ENCODE results near the gene SERF1B.
"Not testable (repeated sequence)": the region's sequence is repeated elsewhere in the genome, so short reads cannot be mapped to it uniquely, and the experiment has no call there.

Gene SERF1B

DNA sequence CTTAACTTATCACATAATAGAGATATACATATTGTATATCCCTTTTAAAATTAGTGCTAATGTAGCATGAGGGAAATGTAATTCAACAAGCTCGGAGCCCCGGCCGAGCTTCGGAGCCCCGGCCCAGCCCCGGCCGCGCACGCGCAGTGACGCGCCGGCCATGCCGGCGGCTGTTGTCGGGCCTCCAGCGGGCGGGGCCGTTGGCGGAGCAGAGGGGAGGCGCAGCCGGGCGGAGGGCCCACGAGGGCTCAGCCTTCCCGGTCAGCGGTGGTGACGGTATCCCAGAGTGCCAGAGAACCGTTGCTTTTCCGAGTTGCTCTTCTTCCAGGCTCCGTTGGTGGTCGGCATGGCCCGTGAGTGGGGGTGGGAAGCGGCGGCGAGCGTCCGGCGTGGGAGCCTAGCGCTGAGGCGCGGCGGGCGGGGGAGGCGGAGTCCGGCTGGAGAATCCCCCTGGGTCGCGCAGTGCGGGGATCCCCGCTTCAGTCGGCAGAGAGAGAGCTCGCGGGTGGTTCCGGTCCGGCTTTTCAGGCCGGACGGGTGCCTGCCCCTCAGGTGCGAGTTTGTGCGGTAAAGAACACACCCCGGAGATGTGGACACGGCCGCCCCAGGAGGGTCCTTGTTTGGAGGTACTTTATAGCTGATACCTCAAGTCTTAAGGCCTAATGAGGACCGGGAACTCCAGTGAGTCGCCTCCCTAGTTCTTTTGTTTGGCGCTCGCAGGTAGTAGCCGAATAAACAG is at the start of gene SERF1B:
Gene SERF1B, plus strand, starts transcription at position 146 of the 739 bp plus-strand sequence. Its CDS starts 201 bp downstream, at position 347.
- H3K9me3 ChIP-seq (ENCODE audit: control insufficient read depth, insufficient read depth, low read length); H3K36me3 ChIP-seq (ENCODE audit: insufficient read depth, low read length); H3K9ac ChIP-seq (ENCODE audit: low read depth, low read length); H3K4me1 ChIP-seq (ENCODE audit: insufficient read depth, low read length): not testable (repeated sequence)

DNA sequence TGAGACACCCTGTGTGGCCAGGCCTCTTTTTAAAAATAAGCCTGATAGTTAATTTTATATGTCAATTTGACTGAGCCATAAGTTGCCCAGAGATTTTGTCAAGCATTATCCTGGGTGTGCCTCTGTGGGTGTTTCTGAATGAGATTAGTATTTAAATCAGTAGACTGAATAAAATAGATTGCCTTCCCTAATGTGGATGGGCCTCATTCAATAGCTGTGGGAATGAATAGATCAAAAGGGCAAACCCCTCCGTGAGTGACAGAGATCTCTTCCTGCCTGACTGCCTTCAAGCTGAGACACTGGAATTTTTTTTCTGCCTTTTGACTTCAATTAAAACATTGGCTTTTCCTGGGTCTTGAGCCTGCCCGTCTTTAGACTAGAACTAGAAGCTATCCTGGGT is 33.3 kb upstream of the SERF1B start:
- H3K4me1 ChIP-seq (ENCODE audit: insufficient read depth, low read length); H3K9ac ChIP-seq (ENCODE audit: low read depth, low read length); H3K36me3 ChIP-seq (ENCODE audit: insufficient read depth, low read length); H3K9me3 ChIP-seq (ENCODE audit: control insufficient read depth, insufficient read depth, low read length): not testable (repeated sequence)

DNA sequence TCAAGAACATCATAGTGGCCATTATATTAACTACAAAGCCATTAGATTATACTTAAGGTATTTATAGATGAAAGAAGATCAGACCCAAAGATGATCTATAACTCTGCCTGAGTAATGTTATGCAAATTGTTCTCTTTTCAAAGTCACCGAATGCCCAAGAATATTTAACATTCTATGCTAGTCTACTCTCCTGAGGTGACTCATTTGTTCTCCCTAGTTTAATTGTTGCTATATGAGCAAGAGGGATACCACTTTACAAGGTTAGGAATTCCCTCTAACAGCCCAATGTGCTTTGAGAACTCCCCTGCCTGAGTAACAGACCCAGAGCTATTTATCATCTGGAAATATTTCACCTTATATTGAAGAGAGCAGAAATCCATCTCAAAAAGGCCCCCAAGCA is 29.5 kb upstream of the SERF1B start:
- H3K9ac ChIP-seq (ENCODE audit: low read depth, low read length); H3K36me3 ChIP-seq (ENCODE audit: insufficient read depth, low read length): not testable (repeated sequence)

DNA sequence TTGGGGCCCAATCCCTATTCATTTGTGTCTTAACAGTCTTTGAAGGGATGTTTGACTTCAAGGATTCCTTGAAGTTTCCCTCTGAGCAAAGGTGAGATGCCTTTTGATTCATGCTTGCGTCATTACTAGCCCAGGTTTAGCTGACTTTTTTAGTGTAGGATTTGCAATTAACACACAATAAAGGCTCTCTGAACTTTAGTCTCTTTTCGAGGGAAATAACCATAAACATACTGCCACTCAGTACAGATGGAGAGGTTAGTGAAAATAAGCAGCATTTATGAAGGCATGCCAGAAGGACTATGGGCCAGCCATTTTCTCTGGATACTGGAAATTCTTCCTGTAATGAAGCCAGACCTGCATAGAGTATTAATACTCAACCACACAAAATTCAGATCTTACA is 4.4 kb upstream of the SERF1B start:
- not testable (repeated sequence) for H3K36me3 ChIP-seq (ENCODE audit: insufficient read depth, low read length); H3K9ac ChIP-seq (ENCODE audit: low read depth, low read length); H3K4me1 ChIP-seq (ENCODE audit: insufficient read depth, low read length); H3K9me3 ChIP-seq (ENCODE audit: control insufficient read depth, insufficient read depth, low read length)

More for the DNA sequence above, 29.5 kb upstream of the SERF1B start:
- H3K9me3 ChIP-seq (ENCODE audit: control insufficient read depth, insufficient read depth, low read length); H3K4me1 ChIP-seq (ENCODE audit: insufficient read depth, low read length): not testable (repeated sequence)

DNA sequence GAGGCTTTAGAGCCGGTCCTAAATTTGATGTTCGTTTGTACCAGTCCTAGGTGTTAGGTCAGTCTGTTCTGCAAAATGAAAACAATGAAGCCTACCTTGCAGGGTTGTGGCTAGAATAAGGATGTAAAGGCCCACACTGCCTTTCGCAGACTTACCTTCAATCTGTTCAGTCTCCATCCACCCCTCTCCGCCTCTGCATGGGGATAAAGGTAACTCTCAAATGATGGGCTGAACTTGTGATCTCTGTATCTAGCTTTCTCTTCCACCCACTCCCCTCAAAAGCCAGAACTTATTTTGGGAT is 744 bp downstream of the SERF1B start:
- H3K4me1 ChIP-seq (ENCODE audit: insufficient read depth, low read length); H3K9ac ChIP-seq (ENCODE audit: low read depth, low read length); H3K9me3 ChIP-seq (ENCODE audit: control insufficient read depth, insufficient read depth, low read length); H3K36me3 ChIP-seq (ENCODE audit: insufficient read depth, low read length): not testable (repeated sequence)

DNA sequence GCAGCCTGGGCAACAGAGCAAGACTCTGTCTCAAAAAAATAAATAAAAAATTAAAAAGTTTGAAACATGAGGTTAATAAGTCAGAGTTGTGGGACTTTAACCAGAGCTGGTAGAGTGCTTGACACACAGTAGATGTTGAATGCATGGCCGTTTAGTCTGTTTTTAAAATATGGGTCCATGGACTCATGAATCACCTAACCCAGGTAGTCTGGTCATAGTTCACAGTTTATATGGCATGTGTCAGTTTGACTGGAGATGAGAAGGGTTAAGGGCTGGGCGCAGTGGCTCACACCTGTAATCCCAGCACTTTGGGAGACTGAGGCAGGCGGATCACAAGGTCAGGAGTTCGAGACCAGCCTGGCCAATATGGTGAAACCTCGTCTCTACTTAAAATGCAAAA is 6.2 kb downstream of the SERF1B start:
- not testable (repeated sequence) for H3K4me1 ChIP-seq (ENCODE audit: insufficient read depth, low read length); H3K9me3 ChIP-seq (ENCODE audit: control insufficient read depth, insufficient read depth, low read length); H3K36me3 ChIP-seq (ENCODE audit: insufficient read depth, low read length); H3K9ac ChIP-seq (ENCODE audit: low read depth, low read length)

DNA sequence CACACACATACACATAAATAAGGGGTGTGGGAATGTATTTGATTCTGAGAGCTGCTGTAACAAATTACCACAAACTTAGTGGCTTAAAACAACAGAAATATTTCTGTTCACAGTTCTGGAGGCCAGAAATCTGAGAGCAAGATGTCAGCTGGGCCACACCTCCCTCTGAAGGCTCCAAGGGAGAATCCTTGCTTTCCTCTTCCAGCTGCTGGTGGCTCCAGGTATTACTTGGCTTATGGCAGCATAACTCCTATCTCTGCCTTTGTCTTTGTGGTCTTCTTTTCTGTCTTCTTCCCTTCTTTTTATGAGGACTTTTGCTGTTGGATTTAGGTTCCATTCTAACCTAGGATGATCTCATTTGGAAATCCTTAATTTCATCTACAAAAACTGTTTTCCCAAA is 16.4 kb downstream of the SERF1B start:
- not testable (repeated sequence) for H3K4me1 ChIP-seq (ENCODE audit: insufficient read depth, low read length); H3K9me3 ChIP-seq (ENCODE audit: control insufficient read depth, insufficient read depth, low read length); H3K9ac ChIP-seq (ENCODE audit: low read depth, low read length); H3K36me3 ChIP-seq (ENCODE audit: insufficient read depth, low read length)

DNA sequence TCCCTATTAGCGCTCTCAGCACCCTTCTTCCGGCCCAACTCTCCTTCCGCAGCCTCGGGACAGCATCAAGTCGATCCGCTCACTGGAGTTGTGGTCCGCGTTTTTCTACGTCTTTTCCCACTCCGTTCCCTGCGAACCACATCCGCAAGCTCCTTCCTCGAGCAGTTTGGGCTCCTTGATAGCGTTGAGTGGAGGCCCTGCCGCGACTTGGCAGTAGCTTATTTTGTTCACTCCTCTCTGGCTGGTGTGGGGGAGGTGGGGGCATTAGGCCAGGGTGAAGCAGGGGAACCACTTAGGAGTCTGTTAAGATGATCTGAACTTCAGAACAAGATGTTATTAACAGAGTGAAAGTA is 24.7 kb downstream of the SERF1B start:
- H3K4me1 ChIP-seq (ENCODE audit: insufficient read depth, low read length); H3K9me3 ChIP-seq (ENCODE audit: control insufficient read depth, insufficient read depth, low read length); H3K36me3 ChIP-seq (ENCODE audit: insufficient read depth, low read length); H3K9ac ChIP-seq (ENCODE audit: low read depth, low read length): not testable (repeated sequence)

DNA sequence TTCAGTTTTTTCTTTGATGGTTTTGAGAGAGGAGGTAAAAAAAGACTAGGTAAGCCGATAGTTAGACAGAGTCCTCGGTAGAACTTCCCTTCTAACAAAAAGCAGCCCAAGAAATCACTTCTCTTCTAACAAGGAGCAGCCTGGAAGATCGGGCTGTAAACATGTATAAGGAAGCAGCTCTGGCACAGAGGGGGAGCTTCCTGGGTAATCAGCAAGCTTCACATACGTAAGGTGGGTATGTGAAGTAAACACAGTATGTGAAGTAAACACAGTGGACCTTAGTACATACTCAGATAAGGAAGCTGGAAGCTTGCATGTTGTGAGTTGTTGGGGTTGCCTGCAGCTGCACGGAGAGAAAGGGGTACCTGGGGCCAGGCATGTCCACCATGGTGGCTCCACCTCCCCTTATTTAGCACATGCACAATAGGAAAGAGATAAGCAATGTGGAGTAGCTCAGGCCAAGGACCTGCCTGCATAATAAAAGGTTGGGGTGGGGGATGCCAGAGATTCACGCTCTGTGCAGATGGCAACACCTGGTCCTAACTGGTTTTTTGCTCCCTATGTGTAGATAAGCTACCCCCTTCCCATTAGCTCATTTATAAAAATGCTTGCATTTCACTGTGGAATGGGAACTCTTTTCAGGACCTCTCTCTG is 31.4 kb downstream of the SERF1B start:
- not testable (repeated sequence) for H3K36me3 ChIP-seq (ENCODE audit: insufficient read depth, low read length); H3K9ac ChIP-seq (ENCODE audit: low read depth, low read length); H3K4me1 ChIP-seq (ENCODE audit: insufficient read depth, low read length); H3K9me3 ChIP-seq (ENCODE audit: control insufficient read depth, insufficient read depth, low read length)

DNA sequence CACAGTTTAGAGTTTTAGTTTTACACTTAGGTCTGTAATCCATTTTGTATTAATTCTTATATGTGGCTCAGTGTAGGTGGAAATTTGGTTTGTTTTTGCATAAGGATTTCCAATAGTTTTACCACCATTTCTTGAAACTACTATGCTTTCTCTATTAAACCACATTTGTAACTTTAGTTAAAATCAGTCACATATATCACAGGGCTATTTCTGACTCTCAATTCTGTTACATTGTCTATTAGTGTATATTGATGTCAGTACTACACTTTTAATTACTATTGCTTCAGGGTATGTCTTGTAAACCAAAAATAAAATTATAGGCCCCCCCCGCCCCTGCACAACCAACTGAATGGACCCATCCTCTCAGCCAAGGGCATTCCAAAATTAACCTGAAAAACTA is 32.1 kb downstream of the SERF1B start:
- H3K4me1 ChIP-seq (ENCODE audit: insufficient read depth, low read length); H3K9me3 ChIP-seq (ENCODE audit: control insufficient read depth, insufficient read depth, low read length): not testable (repeated sequence)

DNA sequence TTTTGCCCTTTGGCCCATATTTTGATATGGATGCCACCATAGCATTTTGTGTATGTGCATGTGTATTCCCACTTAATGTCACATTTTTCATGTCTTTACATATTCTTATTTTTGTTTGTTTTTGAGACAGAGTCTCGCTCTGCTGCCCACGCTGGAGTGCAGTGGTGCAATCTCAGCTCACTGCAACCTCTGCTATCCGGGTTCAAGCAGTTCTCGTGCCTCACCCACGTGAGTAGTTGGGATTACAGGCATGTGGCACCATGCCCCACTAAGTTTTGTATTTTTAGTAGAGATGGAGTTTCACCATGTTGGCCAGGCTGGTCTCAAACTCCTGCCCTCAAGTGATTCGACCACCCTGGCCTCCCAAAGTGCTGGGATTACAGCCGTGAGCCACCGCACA is 52.6 kb downstream of the SERF1B start:
- H3K9ac ChIP-seq (ENCODE audit: low read depth, low read length); H3K36me3 ChIP-seq (ENCODE audit: insufficient read depth, low read length): not testable (repeated sequence)

More for the DNA sequence above, 32.1 kb downstream of the SERF1B start:
- not testable (repeated sequence) for H3K36me3 ChIP-seq (ENCODE audit: insufficient read depth, low read length); H3K9ac ChIP-seq (ENCODE audit: low read depth, low read length)

DNA sequence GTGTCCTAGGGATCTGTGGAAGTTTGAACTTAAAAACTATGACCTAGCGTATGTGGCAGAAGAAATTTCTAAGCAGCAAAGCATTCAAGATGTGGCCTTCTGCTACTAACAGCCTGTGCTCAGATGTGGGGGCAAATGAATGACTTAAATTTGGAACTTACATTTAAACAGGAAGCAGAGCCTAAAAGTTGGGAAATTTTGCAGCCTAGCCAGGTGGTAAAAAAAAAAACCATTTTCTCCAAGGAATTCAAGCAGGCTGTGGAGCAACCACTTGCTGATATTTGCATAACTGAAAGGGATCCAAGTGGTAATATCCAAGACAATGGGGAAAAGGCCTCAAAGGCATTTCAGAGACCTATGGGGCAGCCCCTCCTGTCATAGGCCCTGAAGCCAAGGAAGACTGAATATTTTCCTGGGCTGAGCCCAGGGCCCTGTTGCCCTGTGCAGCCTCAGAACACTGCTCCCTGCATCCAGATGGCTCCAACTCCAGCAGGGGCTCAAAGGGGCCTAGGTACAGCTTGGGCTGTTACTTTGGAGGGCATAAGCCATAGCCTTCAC is 63.9 kb downstream of the SERF1B start:
- not testable (repeated sequence) for H3K36me3 ChIP-seq (ENCODE audit: insufficient read depth, low read length); H3K4me1 ChIP-seq (ENCODE audit: insufficient read depth, low read length); H3K9ac ChIP-seq (ENCODE audit: low read depth, low read length); H3K9me3 ChIP-seq (ENCODE audit: control insufficient read depth, insufficient read depth, low read length)

More for the DNA sequence above, 52.6 kb downstream of the SERF1B start:
- not testable (repeated sequence) for H3K4me1 ChIP-seq (ENCODE audit: insufficient read depth, low read length); H3K9me3 ChIP-seq (ENCODE audit: control insufficient read depth, insufficient read depth, low read length)

DNA sequence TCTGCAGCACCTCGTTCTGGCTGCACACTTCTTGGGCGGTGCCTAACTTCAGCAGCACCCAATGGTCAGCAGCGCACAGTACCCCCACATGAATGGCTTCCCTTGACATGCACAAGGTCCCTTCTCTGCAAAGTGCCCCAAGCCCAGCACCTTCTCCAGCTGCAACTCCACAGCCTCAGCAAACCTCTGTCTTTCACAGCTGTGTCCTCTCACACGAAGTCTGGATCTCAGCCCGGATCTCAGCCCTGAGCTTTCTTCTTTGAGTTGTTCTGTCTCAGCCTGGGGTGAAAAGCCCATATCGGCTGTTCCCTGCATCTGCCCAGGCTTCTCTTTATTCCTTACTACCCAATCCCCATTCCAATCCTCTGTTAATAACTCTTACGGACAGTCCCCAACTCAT is 66.7 kb downstream of the SERF1B start:
- not testable (repeated sequence) for H3K4me1 ChIP-seq (ENCODE audit: insufficient read depth, low read length); H3K36me3 ChIP-seq (ENCODE audit: insufficient read depth, low read length)

More for the DNA sequence above, 66.7 kb downstream of the SERF1B start:
- H3K9me3 ChIP-seq (ENCODE audit: control insufficient read depth, insufficient read depth, low read length); H3K9ac ChIP-seq (ENCODE audit: low read depth, low read length): not testable (repeated sequence)
